B cell (primary cell): ENCODE measurements around the gene FBXO9. TPM values are rescaled to one million over a fixed set of nuclear protein-coding genes. Genes with fewer than 3 reads are reported as not detected.

Experiments used
- ATAC-seq: fragments of 200-7000 bp; cut with Tn5 transposase; one replicate; pipeline ENCODE4 v1.10.0; 2021; ENCODE audit warnings: low read depth, mild to moderate bottlenecking, moderate number of reproducible peaks, moderate library complexity
- CTCF ChIA-PET: fragments of 350-600 bp; sonication (Branson Sonifier 250); formaldehyde crosslinking; loops from one replicate; lab custom pipeline; 2021; ENCODE audit warnings: antibody characterized with exemption, inconsistent platforms; lab: Charles Lee
- POLR2A ChIA-PET: fragments of 350-600 bp; sonication (Branson Sonifier 250); formaldehyde crosslinking; loops from one replicate; lab custom pipeline; 2021; ENCODE audit warnings: antibody characterized with exemption; lab: Charles Lee
- DNase-seq: peaks from one replicate; pipeline ENCODE4 v3.0.0; 2013
- H2AFZ ChIP-seq: 2 replicates; pipeline ENCODE4 v1.6.1; 2012; ENCODE audit warnings: mild to moderate bottlenecking, low read depth, low read length; ENCODE audit not compliant: insufficient read depth, poor library complexity, severe bottlenecking
- H3K27ac ChIP-seq, 2 donors: 1 replicate in 1 of 2; 2 replicates in 1 of 2; pipeline ENCODE4 v1.5.1; 2012 to 2013; ENCODE audit warnings: low read length in 2 of 2, mild to moderate bottlenecking in 2 of 2, moderate library complexity in 1 of 2
- H3K27me3 ChIP-seq, 4 experiments: fragments of 200-600 bp in 1 of 4; sonication (generic) in 1 of 4; replicated peaks in 1 of 4; 1 replicate in 2 of 4; 2 replicates in 2 of 4; pipeline versions ENCODE4 v1.6.1 to v1.7.0; 2013 to 2016; ENCODE audit warnings: low read length in 3 of 4, mild to moderate bottlenecking in 2 of 4, mixed read lengths in 1 of 4, moderate library complexity in 1 of 4; ENCODE audit not compliant: insufficient read depth in 4 of 4, control insufficient read depth in 3 of 4; ENCODE audit errors: control extremely low read depth in 1 of 4
- H3K36me3 ChIP-seq, 2 experiments: replicated peaks in 1 of 2; 1 replicate in 1 of 2; 2 replicates in 1 of 2; pipeline versions ENCODE4 v1.6.1 to v1.7.1; 2013; ENCODE audit warnings: low read length in 1 of 2; ENCODE audit not compliant: insufficient read depth in 2 of 2, control insufficient read depth in 1 of 2; ENCODE audit errors: control extremely low read depth in 1 of 2, extremely low read depth in 1 of 2
- H3K4me1 ChIP-seq, 2 donors: fragments of 200-600 bp in 1 of 2; sonication (generic) in 1 of 2; 1 replicate in 1 of 2; 2 replicates in 1 of 2; pipeline versions ENCODE4 v1.5.1 to v1.6.1; 2013 to 2017; ENCODE audit warnings: low read length in 2 of 2; ENCODE audit not compliant: control insufficient read depth in 2 of 2, insufficient read depth in 2 of 2
- H3K4me2 ChIP-seq: replicated peaks from 2 replicates; pipeline ENCODE3; 2012; ENCODE audit warnings: mild to moderate bottlenecking, low read depth, low read length; ENCODE audit not compliant: poor library complexity, severe bottlenecking
- H3K4me3 ChIP-seq, 5 experiments: fragments of 200-600 bp in 1 of 5; sonication (generic) in 1 of 5; 1 replicate in 3 of 5; 2 replicates in 2 of 5; pipeline versions ENCODE4 v1.5.1 to v1.7.0; 2011 to 2016; ENCODE audit warnings: low read length in 4 of 5, mild to moderate bottlenecking in 4 of 5, low read depth in 2 of 5, control low read depth in 1 of 5, moderate library complexity in 1 of 5; ENCODE audit not compliant: insufficient read depth in 1 of 5; ENCODE audit errors: control extremely low read depth in 1 of 5, extremely low read depth in 1 of 5
- H3K79me2 ChIP-seq: fragments of 200-600 bp; sonication (generic); one replicate; pipeline ENCODE4 v1.6.0; 2016; ENCODE audit warnings: low read length; ENCODE audit not compliant: control insufficient read depth, insufficient read depth
- H3K9ac ChIP-seq: fragments of 200-600 bp; sonication (generic); 2 replicates; pipeline ENCODE4 v1.6.1; 2017; ENCODE audit warnings: mild to moderate bottlenecking, low read length, moderate library complexity
- H3K9me3 ChIP-seq, 3 donors: one replicate each; pipeline versions ENCODE4 v1.6.1 to v1.7.1; 2013; ENCODE audit warnings: low read length in 2 of 3; ENCODE audit not compliant: control insufficient read depth in 2 of 3, insufficient read depth in 1 of 3; ENCODE audit errors: control extremely low read depth in 1 of 3
- H4K20me1 ChIP-seq: 2 replicates; pipeline ENCODE4 v1.6.0; 2012; ENCODE audit warnings: mild to moderate bottlenecking, low read length; ENCODE audit not compliant: insufficient read depth, control insufficient read depth, poor library complexity, severe bottlenecking
- H3K27ac Mint-ChIP-seq: one replicate; pipeline ENCODE4 v1.8.0; 2021; ENCODE audit warnings: mixed read lengths
- H3K27me3 Mint-ChIP-seq: one replicate; pipeline ENCODE4 v1.8.0; 2021; ENCODE audit warnings: mixed read lengths
- H3K4me1 Mint-ChIP-seq: one replicate; pipeline ENCODE4 v1.8.0; 2021; ENCODE audit warnings: mixed read lengths
- H3K4me3 Mint-ChIP-seq: one replicate; pipeline ENCODE4 v1.8.0; 2021; ENCODE audit warnings: mixed read lengths
- H3K9me3 Mint-ChIP-seq: one replicate; pipeline ENCODE4 v1.8.0; 2022; ENCODE audit warnings: mixed read lengths; ENCODE audit not compliant: insufficient read depth
- EZH2 ChIP-seq: IDR thresholded peaks from 2 replicates; pipeline ENCODE4 v1.6.1; 2012; ENCODE audit warnings: borderline replicate concordance, low read depth, mild to moderate bottlenecking, moderate library complexity, low read length; ENCODE audit not compliant: insufficient read depth, poor library complexity, severe bottlenecking
- WGBS: methylation state at CpG from one replicate; pipeline ENCODE4 v1.1.5; 2013; ENCODE audit warnings: missing lambda C conversion rate; ENCODE audit not compliant: insufficient coverage; 5-methylcytosine and 5-hydroxymethylcytosine counted together
- intact Hi-C: fragments of 100-400 bp; cut with micrococcal nuclease; formaldehyde crosslinking; loops from one replicate; pipeline ENCODE4 v1.10.0; 2022
- polyA plus RNA-seq: library from polyadenylated mRNA; depleted of rRNA; stranded (reverse); fragments of >200 nt; gene quantifications from 2 replicates; pipeline ENCODE4 v1.2.3, GENCODE V29; 2012
- total RNA-seq, 2 donors: library from RNA; stranded (reverse); fragments of 120-200 nt in 1 of 2; gene quantifications; 1 replicate in 1 of 2; 2 replicates in 1 of 2; pipeline versions ENCODE4 v1.2.3 to v1.2.4, GENCODE V29; 2013 to 2022
- TF ChIP-seq, protein P1 (sequence below): fragments of 200-600 bp; IDR thresholded peaks from one replicate; pipeline ENCODE4 v1.8.0; 2022; ENCODE audit warnings: antibody characterized with exemption, mild to moderate bottlenecking

FBXO9 gene
- total and polyA plus RNA-seq, 2 donors (not counting 1 experiment from before 2014, with no cell fraction given), result 105 TPM

DNA sequence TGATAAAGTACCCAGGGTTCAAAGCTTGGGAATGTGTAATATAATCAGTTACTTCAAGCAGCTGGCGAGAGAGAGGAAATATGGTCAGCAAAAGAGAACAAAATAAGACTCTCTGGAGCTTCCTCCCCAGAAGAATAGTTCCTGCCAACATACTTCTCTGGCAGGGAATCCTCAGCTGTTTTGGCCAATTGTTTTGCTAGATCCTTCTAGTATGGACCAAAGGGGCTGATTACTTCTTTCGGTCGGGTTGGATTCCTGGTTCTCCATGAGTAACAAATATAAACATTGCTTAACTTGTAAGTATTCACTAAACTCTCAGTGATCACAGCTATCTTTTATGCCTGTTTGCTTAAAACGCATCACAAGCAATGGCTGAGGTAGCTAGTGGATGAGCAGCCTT, 31.4 kb upstream of the FBXO9 start:
- intact Hi-C loops, result no loop called here
- Histone ChIP-seq H3K27me3 (no peaks in the 10 kb centered on the region), H3K9ac (no peak overlapping the region), H3K4me3 (no peak overlapping the region), H3K79me2 (no peaks in the 10 kb centered on the region), H3K36me3 (peaks cover 6 to 45% of the 10 kb centered on the region in 2 experiments), H3K9me3 (no peaks in the 10 kb centered on the region), H3K27ac (no peak overlapping the region), H3K4me1 (no peaks in the 10 kb centered on the region), H4K20me1 (no peaks in the 10 kb centered on the region), H3K4me2 (no peak overlapping the region), H2AFZ (no peak overlapping the region)
- Mint-ChIP-seq H3K27ac (no peak overlapping the region), H3K4me3 (no peak overlapping the region), H3K4me1 (no peaks in the 10 kb centered on the region), H3K9me3 (no peaks in the 10 kb centered on the region), H3K27me3 (no peaks in the 10 kb centered on the region)
- DNase-seq (no peak), ATAC-seq (no peak)
- no peak for TF ChIP-seq EZH2
- TF ChIP-seq, protein P1, sequence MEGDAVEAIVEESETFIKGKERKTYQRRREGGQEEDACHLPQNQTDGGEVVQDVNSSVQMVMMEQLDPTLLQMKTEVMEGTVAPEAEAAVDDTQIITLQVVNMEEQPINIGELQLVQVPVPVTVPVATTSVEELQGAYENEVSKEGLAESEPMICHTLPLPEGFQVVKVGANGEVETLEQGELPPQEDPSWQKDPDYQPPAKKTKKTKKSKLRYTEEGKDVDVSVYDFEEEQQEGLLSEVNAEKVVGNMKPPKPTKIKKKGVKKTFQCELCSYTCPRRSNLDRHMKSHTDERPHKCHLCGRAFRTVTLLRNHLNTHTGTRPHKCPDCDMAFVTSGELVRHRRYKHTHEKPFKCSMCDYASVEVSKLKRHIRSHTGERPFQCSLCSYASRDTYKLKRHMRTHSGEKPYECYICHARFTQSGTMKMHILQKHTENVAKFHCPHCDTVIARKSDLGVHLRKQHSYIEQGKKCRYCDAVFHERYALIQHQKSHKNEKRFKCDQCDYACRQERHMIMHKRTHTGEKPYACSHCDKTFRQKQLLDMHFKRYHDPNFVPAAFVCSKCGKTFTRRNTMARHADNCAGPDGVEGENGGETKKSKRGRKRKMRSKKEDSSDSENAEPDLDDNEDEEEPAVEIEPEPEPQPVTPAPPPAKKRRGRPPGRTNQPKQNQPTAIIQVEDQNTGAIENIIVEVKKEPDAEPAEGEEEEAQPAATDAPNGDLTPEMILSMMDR, result no peak
- ChIA-PET POLR2A (no interaction called here), CTCF (interaction anchor here (0.8 kb wide), 1 partner anchor 11 kb away, joined by 3 read pairs; no protein-coding TSS in a partner anchor)
- WGBS, result 100% methylated on average over 3 of the region's 4 CpGs

DNA sequence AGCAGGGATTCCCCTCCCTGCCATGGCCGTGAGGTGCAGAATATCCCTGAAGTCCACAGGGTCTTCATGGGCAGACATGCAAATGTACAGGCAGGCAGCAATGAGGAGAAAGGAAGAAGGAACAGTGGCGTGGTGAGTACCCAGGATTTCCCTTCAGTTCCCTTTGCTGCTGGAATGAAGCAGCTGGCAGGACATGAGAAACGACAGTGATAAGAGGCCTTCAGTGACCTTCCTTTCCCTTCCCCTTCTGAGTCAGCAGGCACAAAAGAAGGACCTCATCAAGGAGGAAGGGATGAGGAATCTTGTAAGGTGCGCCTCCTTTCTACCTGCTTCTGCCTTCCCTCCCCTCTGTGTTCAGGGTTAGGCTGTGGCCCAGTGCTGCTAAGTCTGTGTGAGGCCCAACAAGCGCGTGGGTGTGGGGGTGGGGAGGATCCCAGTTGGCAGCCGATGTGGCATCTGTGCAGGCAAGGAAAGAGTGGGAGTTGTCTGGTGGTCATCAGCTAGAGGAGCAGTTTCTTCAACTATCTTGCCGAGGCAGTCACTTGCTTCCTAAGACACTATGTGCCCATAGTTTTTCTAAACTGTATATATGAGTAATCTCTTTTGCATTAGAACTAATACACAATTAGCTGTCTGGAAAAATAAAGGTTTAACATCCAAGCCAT, 29.5 kb upstream of the FBXO9 start:
- 100% methylated on average over 2 of the region's 8 CpGs for WGBS
- Histone ChIP-seq H3K9ac (no peak overlapping the region), H3K79me2 (no peaks in the 10 kb centered on the region), H3K4me2 (no peak overlapping the region), H3K9me3 (no peaks in the 10 kb centered on the region), H3K4me1 (no peaks in the 10 kb centered on the region), H3K27ac (no peak overlapping the region), H2AFZ (no peak overlapping the region), H3K36me3 (peaks cover 4 to 56% of the 10 kb centered on the region in 2 experiments), H4K20me1 (no peaks in the 10 kb centered on the region), H3K27me3 (no peaks in the 10 kb centered on the region), H3K4me3 (no peak overlapping the region)
- ATAC-seq, result no peak
- TF ChIP-seq, protein P1, result no peak
- TF ChIP-seq EZH2, result no peak
- H3K9me3 Mint-ChIP-seq, result no peaks in the 10 kb centered on the region
- POLR2A ChIA-PET, result interaction anchor here (0.6 kb wide), 1 partner anchor 17 kb away, joined by 4 read pairs; no protein-coding TSS in a partner anchor
- H3K27me3 Mint-ChIP-seq, result no peaks in the 10 kb centered on the region
- no peak overlapping the region for H3K4me3 Mint-ChIP-seq
- H3K4me1 Mint-ChIP-seq, result no peaks in the 10 kb centered on the region
- CTCF ChIA-PET, result no interaction called here
- DNase-seq, result no peak
- intact Hi-C loops, result no loop called here
- H3K27ac Mint-ChIP-seq, result no peak overlapping the region
